Dermis blood vessel endothelial cell (primary cell): ENCODE measurements around the gene KIF13A. TPM values are rescaled to one million over a fixed set of nuclear protein-coding genes. Genes with fewer than 3 reads are reported as not detected.
"Not testable (repeated sequence)": the region's sequence is repeated elsewhere in the genome, so short reads cannot be mapped to it uniquely, and the experiment has no call there.

Experiments used
- DNase-seq: peaks from one replicate; pipeline ENCODE4 v3.0.0; 2010
- total RNA-seq: library from RNA; depleted of rRNA; stranded (reverse); fragments of >200 nt; gene quantifications from 2 replicates; pipeline ENCODE4 v1.2.3, GENCODE V29; 2014

KIF13A gene
- total RNA-seq, 1 donor from 2014 or later = 52.4 TPM

DNA sequence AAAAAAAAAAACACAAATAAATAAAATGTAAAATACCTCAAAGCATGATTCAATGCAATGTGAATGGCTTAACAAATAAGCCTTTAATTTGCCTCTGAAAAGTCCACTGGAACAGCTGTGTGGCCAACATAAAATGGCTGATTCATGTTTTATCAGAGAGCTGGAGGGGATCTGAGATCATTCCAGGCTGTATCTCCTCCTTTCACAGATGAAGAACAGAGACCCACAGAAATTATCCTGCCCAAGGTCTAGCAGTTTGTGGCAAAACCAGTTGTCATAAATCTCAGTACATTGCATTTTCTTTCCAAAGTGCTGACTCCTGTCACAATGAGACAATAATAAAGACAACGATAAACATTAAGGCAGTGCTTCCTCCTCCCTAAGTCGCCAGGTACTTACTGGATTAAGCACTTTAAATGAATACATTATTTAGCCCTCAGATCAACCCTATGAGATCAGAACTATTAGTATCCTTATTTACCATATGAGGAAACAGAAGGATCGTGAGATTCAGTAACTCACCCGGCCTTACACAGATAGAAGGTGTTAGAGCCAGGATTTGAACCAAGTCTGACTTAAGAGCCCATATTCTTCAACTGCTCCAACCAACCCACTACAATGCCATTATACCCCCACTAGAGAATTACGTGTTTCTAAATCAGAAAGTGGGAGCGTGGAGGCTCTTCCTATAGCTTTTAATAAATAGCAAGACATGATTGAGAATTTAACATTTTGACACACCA is 118.3 kb downstream of the KIF13A start:
- peak; percentile 60 for DNase-seq

DNA sequence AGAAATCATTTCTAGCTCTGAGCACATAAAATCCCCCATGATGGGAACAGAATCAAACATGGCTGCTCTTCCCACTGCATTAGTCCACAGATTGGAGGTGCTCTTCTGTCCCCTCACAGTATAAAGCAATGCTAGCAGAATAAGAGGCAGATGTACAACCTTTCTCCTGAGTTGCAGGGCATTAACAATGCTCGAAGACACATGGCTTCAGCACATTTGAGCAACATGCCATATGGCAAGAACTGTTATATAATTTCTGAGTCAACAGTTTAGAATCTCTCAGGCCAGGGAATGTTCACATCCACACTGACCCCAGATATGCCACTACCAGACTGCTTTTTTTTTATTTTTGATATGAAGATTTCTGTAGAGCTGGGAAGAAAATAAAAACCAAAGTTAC is 119.6 kb downstream of the KIF13A start:
- DNase-seq = peak; percentile 23

DNA sequence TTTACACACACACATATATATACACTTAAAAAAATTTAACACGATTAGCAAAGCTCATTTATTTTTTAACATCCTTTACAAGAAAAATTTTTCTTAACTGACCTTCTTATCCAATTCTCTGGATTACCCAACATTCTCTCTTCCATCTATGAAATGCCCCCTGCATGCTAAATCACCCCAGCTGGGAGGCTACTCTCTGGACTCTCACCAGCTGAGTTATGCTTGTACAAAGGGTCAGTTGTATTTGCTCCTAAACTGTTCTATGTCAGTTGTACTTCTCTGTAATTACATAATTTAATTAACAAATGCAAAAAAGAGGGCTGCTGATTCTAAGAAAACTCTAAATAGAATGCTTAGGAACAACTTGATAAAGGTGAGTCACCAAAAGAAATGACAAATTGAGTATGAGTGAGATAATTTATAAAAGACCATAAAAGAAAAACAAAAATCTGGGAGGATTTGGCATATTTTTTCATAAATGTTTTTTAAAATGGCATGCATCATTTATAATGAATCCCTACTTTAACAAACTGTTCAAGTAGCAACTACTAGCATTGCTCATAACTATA is 120.5 kb downstream of the KIF13A start:
- no peak for DNase-seq

DNA sequence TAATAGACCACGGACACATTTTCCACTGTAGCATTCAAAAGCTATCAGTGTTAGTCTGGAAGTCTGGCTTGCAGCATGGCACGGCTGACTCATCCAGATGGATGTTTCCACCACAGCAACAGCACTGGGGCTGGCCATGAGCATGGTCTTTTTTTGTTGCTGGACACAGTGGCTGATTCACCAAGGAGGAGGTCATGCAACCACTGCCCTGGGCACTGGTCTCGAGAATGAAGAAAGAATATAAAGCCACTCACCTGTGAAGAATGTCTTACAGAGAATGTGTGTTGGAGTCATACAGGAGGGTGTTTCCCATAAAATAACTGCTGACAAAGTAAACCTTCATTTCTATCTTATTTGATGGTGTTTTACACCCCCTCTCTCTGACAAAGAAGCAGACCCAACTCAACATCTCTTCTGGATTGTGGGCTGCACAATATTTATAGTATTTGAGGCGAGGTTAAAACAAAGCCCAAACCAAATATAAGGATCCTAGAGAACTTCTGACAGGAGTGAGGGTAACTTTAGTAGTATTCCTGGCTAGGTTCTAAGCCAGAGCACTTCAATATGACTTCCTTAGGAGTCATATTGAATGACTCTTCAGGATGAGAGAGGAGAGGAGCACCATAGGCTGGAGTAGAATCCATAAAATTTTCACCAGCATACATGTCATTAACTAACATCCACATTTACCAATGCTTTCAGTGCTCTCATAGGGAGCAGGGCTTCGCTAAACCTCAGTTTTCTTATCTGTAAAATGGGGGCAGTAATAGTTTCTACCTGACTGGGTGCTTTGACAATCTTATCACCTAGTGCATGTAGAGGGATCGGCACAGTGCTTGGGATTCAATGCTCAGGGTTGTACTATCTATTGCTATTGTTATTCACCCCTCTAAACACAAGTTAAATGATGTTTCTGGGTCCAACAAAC is 121.4 kb downstream of the KIF13A start:
- DNase-seq = peak; percentile 97

DNA sequence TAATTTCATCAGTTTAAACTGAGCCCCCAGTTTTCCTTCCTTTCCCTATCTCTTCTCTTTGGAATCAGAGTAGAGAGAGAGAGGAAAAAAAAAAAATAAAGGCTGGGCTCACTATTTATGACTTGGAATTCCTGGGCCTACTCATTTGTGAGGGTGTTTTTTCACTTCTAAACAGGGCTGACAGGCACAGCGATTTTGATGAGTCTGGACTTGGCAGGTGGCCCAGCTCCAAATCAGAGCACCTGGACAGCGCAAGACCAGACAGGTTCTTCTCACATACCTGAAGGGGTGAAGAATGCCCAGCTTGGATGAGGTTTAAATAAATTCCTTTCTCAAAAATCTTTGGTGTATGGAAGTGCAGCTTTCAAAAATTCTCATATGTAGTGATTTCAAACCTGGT is 122.2 kb downstream of the KIF13A start:
- peak; percentile 44 for DNase-seq

DNA sequence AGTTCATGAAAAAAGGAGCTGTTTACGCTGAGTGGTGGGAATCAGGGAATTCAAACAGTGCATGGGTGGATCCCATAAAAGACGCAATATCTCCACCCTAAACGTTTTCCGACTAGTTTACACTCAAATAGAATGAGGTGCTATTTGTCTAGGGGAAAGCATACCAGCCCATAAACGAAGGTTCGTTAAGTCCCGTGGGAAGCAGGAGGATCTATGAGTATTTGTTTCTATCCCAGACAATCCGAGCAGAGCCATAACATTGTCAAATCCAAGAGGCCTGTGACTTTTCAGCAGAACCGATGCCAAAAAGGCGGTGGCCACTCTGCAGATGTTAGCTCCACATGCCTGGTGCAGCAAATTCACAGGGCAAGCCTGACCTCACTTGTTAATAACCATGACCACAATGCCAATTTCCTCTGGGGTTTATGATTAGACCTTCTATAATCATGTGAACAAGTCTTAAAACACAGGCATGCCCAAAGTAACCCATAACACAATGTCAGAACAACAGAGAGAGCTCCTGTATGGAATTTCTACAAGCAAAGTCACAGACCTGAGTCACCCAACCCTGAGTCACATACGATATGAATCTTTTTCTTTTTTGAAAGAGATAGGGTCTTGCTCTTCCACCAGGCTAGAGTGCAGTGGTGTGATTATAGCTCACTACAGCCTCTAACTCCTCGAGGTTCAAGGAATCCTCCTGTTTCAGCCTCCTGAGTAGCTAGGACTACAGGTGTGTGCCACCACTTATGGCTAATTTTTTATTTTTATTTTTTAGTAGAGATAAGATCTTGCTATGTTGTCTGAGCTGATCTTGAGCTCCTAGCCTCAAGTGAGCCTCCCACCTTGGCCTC is 123.3 kb downstream of the KIF13A start:
- peak; percentile 81 for DNase-seq

DNA sequence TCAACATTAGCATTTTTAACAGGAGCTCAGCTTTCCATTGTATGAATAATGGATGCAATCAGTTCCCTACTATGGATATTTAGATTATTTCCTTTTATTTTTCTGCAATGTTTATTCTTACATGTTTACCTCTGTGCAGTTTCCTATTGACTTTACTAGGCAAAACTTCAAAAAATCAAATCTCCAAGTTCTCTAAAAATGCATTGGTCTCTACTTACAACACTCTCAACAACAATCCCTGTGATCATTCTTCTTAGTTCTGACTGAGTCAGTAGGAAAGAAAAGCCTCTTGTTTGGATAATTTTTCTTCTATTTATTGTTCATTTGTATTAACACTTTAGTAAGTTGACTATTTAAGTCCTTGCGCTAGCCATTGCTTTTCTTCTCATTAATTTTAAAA is 126.1 kb downstream of the KIF13A start:
- no peak for DNase-seq

DNA sequence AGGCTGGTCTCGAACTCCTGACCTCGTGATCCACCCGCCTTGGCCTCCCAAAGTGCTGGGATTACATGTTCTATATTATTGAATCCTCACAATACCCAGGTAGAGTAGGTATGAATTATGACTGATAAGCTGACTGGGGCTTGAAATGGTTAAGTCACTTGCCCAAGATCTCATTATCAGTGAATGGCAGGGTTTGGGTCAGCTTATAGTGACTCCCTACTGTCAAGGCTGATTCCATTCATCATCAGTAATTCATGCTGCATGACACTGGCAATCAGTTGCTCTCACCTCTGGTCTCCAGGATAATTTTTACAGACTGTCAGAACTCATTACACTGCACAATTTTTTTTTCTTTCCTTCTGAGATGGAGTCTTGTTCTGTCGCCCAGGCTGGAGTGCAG is 127.6 kb downstream of the KIF13A start:
- no peak for DNase-seq

DNA sequence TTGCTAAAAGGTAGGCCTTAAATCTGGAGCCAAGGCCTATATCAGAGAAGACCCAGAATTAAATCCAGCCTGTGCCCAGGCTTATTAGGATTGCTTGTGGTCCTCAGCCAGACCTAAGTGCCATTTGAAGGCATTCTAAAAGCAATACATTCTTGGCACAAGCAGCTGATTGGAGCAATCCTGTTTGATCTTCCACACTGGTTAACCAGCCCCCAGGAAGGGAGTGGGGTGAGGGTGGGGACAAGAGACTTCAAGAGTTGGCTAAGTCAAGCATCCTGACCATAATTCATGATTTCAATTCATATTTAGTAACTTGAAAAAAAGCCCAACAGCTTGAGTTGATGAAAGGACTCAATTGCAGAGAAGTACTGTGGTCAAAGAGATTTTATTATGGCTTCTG is 128.9 kb downstream of the KIF13A start:
- no peak for DNase-seq

DNA sequence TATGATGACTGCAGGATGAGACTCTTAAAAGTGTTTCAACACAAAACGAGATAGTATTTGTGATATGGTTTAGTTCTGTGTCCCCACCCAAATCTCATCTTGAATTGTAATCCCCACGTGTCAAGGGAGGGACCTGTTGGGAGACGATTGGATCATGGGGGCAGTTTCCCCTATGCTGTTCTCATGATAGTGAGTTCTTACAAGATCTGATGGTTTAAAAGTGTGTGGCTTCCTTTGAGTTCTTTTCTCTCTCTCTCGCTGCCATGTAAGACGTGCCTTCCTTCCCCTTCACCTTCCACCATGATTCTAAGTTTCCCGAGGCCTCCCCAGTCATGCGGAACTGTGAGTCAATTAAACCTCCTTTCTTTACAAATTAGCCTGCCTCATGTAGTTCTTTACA is 130.2 kb downstream of the KIF13A start:
- not testable (repeated sequence) for DNase-seq

DNA sequence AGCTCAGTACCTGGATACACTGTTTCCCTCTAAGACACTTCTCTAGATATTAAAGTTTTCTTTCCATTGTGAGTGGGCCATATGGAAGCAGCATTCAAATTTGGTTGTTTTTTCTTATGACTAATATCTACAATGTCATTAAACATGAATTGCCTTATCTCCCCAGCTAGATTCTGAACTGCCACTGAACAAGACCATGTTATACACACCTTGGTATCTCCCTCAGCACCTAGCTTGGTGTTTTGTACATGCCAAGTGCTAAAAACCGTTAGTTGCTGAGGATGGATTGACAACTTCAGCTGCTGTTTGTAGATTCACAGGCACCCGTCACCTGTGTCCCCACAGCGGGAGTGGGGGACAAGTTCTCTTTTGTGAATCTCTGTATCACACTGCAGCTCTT is 131.1 kb downstream of the KIF13A start:
- no peak for DNase-seq

DNA sequence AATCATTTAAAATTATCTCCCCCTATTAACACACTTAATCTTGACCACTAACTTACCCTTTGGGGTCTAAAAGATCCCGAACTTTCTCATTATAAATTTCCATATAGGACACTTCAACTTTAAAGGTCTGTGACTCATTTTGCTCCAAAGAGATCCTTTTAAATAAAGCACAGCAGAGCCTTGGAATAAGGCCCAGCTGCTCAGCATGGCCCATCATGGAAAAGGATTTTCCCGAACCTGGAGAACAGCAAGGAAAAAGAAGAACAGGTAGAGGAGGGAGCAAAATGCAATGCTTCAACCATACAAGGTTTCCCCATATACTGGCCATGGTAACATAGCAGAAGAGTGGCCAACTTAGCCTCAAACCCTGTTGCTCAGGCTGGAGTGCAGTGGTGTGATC is 132.1 kb downstream of the KIF13A start:
- DNase-seq = no peak

DNA sequence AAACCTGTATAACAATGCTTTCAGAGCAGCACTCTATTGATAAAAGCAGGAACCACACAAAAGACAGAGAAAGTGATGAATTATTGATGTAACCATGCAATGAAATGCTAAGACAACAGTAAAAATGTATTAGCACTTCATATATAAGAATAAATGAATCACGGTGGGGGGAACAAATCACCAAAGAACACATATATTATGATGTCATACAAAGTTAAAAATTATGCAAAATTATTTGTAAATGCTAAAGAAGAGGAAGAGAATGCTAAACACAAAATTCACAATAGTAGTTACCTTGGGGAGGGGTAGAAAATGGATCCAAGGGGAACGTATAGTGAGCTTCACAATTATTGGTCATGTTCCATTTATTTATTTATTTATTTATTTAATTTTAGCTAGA is 133.9 kb downstream of the KIF13A start:
- no peak for DNase-seq

DNA sequence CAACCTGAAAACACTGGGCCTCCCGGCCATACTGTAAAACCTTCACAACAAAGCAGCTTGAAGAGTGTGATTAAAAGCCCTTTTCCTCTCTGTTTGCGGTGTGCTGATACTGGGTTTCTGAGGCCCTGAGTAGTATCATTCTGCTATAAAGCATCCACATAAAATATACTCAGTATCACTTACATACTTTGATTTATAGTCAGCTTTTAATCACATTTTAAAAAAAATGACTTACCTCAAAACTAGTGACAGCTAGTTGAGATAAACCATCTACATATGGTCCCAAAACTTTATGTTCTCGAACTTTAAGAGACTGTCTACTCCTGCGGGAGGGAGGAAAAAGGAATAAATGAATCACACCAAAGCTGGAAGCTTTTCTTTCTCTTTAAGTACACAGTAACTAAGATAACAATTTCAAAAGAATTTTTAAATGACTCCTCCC is 135.7 kb downstream of the KIF13A start:
- peak; percentile 71 for DNase-seq

DNA sequence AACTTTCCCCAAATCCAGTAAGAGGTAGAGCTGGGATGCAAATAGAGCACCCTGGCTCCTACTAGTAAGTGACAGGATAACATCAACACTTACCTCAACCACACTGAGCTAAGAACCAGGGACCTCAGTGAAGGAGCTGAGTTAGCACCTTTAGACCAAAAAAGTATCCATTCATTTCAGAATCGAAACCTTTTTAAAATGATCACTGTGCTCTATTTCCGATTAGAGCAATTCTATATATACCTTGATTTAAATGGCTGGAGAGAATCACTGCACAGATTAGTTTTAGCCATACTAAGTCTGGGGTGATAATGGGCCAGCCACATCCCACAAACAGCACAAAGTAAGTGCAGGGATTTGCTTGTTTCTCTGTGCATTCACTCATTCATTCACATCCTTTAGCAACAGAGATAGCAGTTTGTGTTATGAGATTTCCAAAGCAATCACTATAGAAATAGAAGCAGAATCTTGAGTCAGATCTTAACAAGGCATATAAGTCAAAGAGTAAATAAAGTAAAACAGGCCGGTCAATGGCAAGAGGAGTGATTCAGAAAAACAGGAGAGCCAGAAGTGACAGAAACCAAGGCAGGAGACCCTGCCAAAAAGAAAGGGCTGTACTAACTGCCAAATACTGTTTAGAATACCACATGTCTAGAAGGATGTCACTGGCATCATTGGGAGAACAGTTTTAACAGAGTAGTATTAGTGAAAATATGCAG is 136.3 kb downstream of the KIF13A start:
- no peak for DNase-seq

DNA sequence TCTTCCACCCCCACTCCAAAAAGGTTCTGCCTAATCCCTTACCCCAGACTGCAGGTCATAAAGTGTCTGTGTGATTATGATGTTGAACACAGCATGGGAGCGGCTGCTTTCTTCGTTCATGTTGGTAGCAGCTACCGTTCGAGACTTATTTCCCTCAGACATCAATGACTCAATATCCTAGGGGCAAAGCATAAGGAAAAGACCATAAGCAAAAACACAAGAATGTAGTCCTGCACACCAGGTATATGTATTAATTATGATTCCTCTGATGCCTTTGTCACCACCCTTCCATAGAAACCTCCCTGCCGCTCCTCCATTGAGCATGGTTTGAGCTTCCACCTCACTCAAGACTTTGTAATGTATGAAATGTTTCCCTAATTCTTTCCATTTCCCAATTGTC is 137.2 kb downstream of the KIF13A start:
- DNase-seq = no peak

DNA sequence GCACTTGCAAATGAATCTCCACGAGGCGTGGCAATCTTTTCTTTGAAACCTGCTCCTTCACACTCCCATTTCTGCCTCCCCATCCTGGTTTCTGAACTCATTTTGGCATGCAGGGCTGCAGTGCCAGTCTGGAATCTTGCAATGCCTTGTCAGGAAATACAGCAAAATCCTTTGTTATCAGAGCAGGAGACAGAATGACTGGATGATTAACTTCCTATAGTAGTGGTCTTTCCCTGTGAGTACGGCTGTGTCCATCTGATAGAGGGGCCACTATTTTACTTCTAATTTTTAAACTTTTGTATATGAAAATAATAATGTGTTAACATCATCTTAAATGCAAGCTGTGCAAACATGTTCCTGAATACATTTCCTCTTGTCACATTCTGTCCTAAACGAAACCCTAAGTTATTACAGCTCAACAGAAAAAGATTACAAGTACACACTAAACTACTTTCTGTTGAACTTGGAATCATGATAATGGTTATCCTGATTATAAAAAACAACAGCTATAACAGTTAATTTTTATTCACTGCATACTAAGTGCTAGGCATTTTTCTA is 140.2 kb downstream of the KIF13A start:
- DNase-seq = peak; percentile 86

DNA sequence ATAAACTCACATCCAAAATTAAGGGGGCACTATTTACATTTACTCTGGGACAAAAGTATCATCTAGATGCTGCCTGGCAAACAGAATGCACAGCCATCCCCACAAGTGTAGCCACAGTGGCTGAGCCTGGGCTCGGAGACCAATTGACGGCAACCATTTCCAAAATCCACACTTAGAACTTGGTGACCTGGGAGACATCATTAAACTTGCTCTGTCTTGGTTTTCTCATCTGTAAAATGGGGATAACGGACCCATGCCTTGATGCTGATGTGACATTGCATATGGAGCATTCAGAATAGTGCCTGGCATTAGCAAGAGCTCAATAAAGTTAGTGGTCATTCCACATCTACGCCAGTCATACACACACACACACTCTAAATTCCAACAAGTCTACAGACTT is 140.7 kb downstream of the KIF13A start:
- DNase-seq = no peak

DNA sequence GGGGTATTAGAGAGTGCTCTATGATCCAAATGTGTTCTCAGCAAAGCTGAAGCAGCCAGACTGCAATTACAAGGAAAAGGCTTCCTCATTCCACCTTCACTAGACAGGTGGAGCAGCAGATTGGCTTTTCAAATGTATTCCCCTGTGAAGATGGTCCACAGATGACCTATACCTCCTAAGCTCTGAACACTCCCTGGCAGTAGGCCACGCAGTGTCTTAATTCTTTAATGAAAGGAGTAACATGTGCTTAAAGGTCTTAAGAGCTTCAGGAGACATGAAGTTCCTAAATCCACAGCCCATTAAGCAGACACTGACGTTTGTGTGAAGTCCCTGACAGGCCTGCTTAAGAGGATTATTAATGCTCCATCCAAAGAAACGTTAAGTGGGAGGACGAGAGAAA is 141.8 kb downstream of the KIF13A start:
- DNase-seq = no peak

DNA sequence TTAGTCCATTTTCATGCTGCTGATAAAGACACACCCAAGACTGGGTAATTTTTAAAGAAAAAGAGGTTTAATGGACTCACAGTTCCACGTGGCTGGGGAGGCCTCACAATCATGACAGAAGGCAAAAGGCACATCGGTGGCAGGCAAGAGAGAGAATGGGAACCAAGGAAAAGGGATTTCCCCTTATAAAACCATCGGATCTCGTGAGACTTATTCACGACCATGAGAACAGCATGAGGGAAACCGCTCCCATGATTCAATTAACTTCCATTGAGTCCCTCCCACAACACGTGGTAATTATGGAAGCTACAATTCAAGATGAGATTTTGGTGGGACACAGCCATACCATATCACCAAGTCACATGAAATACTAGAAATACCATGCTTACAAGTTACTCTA is 142.5 kb downstream of the KIF13A start:
- DNase-seq = not testable (repeated sequence)
